ENCODE measurements around the gene CGB8. TPM values are rescaled to one million over a fixed set of nuclear protein-coding genes. Genes with fewer than 3 reads are reported as not detected.
A peak's percentile ranks its signal among the peaks of the same experiment; 100 is the strongest.
"Not testable (repeated sequence)": the region's sequence is repeated elsewhere in the genome, so short reads cannot be mapped to it uniquely, and the experiment has no call there.

CGB8 gene
- total RNA-seq = not detected

DNA sequence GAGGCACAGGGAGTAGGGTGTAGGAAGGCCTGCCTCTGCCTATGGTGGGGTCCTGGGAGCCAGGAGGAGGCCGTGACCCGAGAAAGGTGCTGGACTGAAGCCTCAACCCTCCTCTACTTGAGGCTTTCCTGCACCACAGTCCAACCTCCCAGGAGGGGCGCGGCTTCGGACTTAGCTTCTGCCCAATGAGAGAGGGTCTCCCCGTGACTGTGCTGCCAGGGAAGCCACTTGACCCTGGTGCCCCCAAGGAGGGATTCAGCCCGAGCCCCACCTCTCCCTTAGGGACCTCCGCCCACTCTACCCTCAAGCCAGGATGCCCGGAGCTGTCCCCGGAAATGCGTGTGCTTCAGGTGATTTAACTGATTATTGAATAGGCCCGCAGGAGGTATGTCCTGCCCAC lies at the start of gene CGB8:
Gene CGB8, minus strand, starts transcription at position 101 of the 400 bp plus-strand sequence. CDS start 372 bp downstream, outside the sequence.
- DNase-seq; H3K4me1 ChIP-seq; H3K27ac ChIP-seq; H3K9me3 ChIP-seq; H3K4me3 ChIP-seq; intact Hi-C loops (cut with DNase I); H3K27me3 ChIP-seq; H3K36me3 ChIP-seq: not testable (repeated sequence)
- WGBS, 2 donors = no CpG with 5 or more reads among the region's 12 CpGs

DNA sequence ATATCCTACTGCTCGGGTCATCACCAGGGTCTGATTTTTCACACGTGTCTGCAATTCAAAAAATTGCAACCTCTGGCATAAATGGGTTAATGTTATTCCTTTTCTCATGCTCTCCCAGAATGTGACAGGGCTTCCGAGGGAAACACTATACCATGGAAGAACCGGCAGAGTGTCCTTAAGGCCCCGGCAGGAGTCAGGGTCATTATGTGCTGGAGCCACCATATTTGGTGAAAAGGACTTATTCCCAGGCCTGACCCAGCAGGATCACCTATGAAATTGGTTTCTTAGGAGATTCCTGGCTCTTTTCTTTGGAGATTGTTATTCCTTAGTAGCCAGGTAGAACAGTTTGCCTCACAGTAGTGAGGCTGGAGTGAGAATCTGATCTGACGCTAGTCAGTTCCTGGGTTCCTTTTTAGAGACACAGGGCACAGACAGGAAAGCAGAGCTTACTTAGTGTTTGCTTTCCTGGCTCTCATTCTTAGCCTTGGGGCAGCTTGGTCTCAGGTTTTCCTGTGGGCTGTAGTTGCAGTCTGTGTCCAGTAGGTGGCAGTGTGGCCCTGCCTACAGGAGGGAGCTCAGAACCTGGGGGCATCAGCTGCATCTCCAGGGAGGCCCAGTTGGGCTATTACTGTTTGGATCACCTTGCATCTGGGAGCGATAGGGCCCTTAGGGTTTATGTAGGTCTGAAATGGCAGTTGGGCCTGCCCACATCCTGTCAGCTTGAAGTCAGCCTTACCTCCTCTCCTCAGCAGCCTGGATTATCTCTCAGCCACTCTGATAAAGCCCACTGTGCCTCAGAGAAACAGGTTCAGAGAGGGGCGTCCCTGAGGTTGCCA lies 48.8 kb upstream of the CGB8 start:
- Histone ChIP-seq H3K27ac (peak overlapping the region in 2 of 4 donors; percentile 5 to 23), H3K27me3 (no peaks in the 10 kb centered on the region), H3K4me3 (no peak overlapping the region), H3K4me1 (peaks cover 0 to 29% (median 5%) of the 10 kb centered on the region in 3 donors), H3K36me3 (peaks cover 35 to 96% (median 53%) of the 10 kb centered on the region in 3 donors), H3K9me3 (no peaks in the 10 kb centered on the region)
- intact Hi-C loops (cut with DNase I) = loop anchor here (5.0 kb wide), 1 partner anchor 50 kb away; no protein-coding TSS in a partner anchor
- WGBS, 2 donors = 41 to 53% methylated on average over 7 of the region's 8 CpGs
- no peak for DNase-seq
- TF ChIP-seq, protein P1, sequence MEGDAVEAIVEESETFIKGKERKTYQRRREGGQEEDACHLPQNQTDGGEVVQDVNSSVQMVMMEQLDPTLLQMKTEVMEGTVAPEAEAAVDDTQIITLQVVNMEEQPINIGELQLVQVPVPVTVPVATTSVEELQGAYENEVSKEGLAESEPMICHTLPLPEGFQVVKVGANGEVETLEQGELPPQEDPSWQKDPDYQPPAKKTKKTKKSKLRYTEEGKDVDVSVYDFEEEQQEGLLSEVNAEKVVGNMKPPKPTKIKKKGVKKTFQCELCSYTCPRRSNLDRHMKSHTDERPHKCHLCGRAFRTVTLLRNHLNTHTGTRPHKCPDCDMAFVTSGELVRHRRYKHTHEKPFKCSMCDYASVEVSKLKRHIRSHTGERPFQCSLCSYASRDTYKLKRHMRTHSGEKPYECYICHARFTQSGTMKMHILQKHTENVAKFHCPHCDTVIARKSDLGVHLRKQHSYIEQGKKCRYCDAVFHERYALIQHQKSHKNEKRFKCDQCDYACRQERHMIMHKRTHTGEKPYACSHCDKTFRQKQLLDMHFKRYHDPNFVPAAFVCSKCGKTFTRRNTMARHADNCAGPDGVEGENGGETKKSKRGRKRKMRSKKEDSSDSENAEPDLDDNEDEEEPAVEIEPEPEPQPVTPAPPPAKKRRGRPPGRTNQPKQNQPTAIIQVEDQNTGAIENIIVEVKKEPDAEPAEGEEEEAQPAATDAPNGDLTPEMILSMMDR (IDR thresholded peaks at IDR 0.05) = peak; percentile 98 to 100 (median 98)
- no peak for TF ChIP-seq POLR2A (IDR thresholded peaks at IDR 0.05)

DNA sequence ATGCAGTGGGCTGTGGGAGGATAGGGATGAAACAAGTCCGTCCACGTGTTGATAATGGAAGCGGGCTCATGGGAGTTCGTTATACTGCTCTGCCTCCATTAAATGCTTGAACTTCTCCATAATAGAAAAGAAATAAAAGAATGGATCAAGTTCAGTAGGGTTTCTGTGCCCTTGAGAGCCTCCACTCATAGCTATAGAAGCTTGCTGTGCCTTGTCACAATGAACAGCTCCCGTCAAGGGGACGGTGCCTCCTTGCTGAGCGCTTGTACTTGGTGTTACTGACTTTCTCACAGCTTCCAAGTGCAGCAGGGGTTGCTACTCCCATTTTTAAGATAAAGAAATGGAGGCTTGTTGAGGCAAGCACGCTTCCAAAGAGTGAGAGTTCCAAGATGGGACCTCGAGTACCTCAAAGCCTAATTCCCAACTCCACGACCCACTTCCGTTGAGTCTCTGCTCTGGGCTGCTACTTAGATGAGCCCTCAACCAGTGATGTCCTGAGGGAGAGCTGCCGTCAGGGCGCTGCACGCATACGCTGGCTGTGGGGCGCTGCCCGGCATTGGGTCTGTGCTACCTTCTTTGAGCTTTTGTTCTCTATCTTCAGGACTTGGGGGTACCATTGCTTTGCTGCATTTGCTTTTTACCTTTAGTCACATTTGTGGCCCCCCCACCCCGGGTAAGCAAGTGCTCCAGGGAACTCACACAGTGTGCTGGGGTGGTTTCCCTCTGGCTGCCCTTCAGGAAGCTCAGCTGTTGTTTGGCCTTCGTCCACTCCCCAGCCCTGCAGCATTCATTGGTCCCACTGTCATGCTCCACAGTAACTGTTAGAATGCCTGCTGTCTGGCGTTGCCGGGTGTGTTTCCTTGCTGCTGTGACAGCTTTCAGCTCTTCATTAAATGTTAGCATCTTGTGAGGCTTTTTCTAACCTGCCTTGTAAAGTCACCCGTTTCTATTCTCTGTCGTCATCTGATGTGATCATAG lies 45.9 kb upstream of the CGB8 start:
- H3K27ac ChIP-seq = no peak overlapping the region
- H3K9me3 ChIP-seq = no peaks in the 10 kb centered on the region
- TF ChIP-seq POLR2A (IDR thresholded peaks at IDR 0.05) = no peak
- TF ChIP-seq, protein P1 (IDR thresholded peaks at IDR 0.05) = no peak
- peaks cover 36 to 96% (median 54%) of the 10 kb centered on the region in 3 donors for H3K36me3 ChIP-seq
- H3K4me3 ChIP-seq = no peak overlapping the region
- WGBS, 2 donors = 71 to 73% methylated on average over 23 of the region's 23 CpGs
- H3K4me1 ChIP-seq = peaks cover 0 to 29% (median 5%) of the 10 kb centered on the region in 3 donors
- no peaks in the 10 kb centered on the region for H3K27me3 ChIP-seq
- no peak for DNase-seq
- intact Hi-C loops (cut with DNase I) = loop anchor here (5.0 kb wide), 1 partner anchor 53 kb away; no protein-coding TSS in a partner anchor

DNA sequence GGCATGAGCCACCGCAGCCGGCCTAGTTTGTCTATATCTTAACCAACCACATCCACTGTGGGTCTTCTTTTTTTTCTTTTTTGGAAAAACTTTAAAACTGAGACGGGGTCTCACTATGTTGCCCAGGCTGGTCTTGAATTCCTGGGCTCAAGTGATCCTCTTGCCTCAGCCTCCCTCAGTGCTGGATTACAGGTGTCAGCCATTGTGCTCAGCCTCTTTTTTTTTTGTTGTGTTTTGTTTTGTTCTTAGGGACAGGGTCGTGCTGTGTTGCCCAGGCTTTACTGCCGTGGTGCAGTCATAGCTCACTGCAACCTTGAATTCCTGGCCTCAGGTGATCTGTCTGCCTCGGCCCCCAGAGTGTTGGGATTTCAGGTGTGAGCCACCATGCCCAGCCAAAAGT lies 43.8 kb upstream of the CGB8 start:
- no peak for DNase-seq
- Histone ChIP-seq H3K4me3 (no peak overlapping the region), H3K4me1 (peaks cover 0 to 36% (median 8%) of the 10 kb centered on the region in 3 donors), H3K36me3 (peaks cover 24 to 97% (median 51%) of the 10 kb centered on the region in 3 donors), H3K27ac (no peak overlapping the region), H3K9me3 (no peaks in the 10 kb centered on the region), H3K27me3 (no peaks in the 10 kb centered on the region)
- TF ChIP-seq, protein P1 (IDR thresholded peaks at IDR 0.05) = no peak
- no peak for TF ChIP-seq POLR2A (IDR thresholded peaks at IDR 0.05)
- intact Hi-C loops (cut with DNase I) = no loop called here
- WGBS, 2 donors = 80 to 87% methylated on average over 6 of the region's 6 CpGs

DNA sequence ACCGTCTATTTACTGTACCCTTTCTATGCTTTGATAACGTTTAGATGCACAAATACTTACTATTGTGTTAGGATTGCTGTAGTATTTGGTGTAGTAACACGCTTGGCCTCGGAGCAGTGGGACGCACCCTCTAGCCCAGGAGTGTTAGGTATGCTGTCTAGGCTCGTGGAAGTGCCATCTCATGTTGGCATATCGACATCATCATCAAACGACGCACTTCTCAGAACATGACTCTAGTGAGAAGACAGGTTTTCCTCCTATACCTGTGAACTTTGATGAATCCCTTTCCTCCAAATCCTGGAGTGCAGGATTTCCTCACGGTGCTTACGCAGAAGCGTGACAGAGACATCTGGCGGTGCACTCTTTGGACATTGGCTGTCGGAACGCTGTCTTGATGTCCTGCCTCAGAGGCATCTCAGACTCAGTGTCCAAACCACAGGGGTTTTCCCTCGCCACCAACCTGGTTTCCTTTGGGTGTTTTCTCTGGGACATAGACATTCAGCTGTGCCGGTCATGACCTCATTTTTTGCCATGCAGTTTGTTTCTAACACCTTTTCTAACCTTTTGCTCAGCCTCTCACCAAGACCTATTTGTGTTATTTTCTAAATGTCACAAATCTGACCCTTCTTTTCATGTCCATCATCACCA lies 42.6 kb upstream of the CGB8 start:
- Histone ChIP-seq H3K27me3 (no peaks in the 10 kb centered on the region), H3K27ac (no peak overlapping the region), H3K4me3 (no peak overlapping the region), H3K4me1 (peaks cover 3 to 39% (median 13%) of the 10 kb centered on the region in 3 donors), H3K9me3 (no peaks in the 10 kb centered on the region), H3K36me3 (peaks cover 16 to 98% (median 51%) of the 10 kb centered on the region in 3 donors)
- 82 to 85% methylated on average over 17 of the region's 17 CpGs for WGBS, 2 donors
- intact Hi-C loops (cut with DNase I) = no loop called here
- no peak for DNase-seq
- no peak for TF ChIP-seq POLR2A (IDR thresholded peaks at IDR 0.05)
- TF ChIP-seq, protein P1 (IDR thresholded peaks at IDR 0.05) = no peak
